H1 (cell line): ENCODE results near the gene AATK. TPM values are rescaled to one million over a fixed set of nuclear protein-coding genes. Genes with fewer than 3 reads are reported as not detected.

Source experiments
- CTCF ChIA-PET: fragments of 300-600 bp; sonication (Branson Sonifier 250); formaldehyde crosslinking; loops from one replicate; lab custom pipeline; 2021; ENCODE audit not compliant: partially characterized antibody; lab: Charles Lee
- POLR2A ChIA-PET: fragments of 300-600 bp; sonication (Branson Sonifier 250); formaldehyde crosslinking; loops from one replicate; lab custom pipeline; 2021; ENCODE audit warnings: inconsistent platforms; ENCODE audit not compliant: partially characterized antibody; lab: Charles Lee
- DNase-seq, 2 experiments: peaks; one replicate each; pipeline versions ENCODE4 v3.0.0 to v3.0.0-alpha.2; 2010 to 2022; ENCODE audit warnings: low spot score in 2 of 2, low read depth in 1 of 2, mixed read lengths in 1 of 2
- FAIRE-seq: peaks from 2 replicates; lab custom pipeline; 2011; peaks lifted over from hg19 to GRCh38; lab: Jason Lieb, UNC
- H2AFZ ChIP-seq: 2 replicates; pipeline ENCODE4 v1.8.1; 2012; ENCODE audit warnings: low read length, inconsistent platforms
- H2AK5ac ChIP-seq: 2 replicates; pipeline ENCODE4 v1.6.1; 2013; ENCODE audit warnings: low read depth, low read length
- H2BK120ac ChIP-seq: replicated peaks from 2 replicates; pipeline ENCODE3; 2013; ENCODE audit warnings: low read depth, low read length, inconsistent platforms
- H2BK12ac ChIP-seq: 2 replicates; pipeline ENCODE4 v1.6.1; 2013; ENCODE audit warnings: low read depth, low read length
- H2BK15ac ChIP-seq: 2 replicates; pipeline ENCODE4 v1.6.1; 2013; ENCODE audit warnings: low read length
- H2BK20ac ChIP-seq: 2 replicates; pipeline ENCODE4 v1.6.1; 2013; ENCODE audit warnings: low read length
- H2BK5ac ChIP-seq: 2 replicates; pipeline ENCODE4 v1.6.1; 2013; ENCODE audit warnings: low read depth, low read length
- H3K14ac ChIP-seq: 2 replicates; pipeline ENCODE4 v1.6.1; 2013; ENCODE audit warnings: inconsistent platforms; ENCODE audit not compliant: insufficient read length
- H3K18ac ChIP-seq: 2 replicates; pipeline ENCODE4 v1.6.1; 2013; ENCODE audit warnings: low read length; ENCODE audit errors: extremely low read depth
- H3K23ac ChIP-seq: 2 replicates; pipeline ENCODE4 v1.6.1; 2013; ENCODE audit warnings: inconsistent platforms; ENCODE audit not compliant: insufficient read length
- H3K23me2 ChIP-seq: 2 replicates; pipeline ENCODE4 v1.6.1; 2013; ENCODE audit warnings: low read depth, low read length
- H3K27ac ChIP-seq: 2 replicates; pipeline ENCODE4 v1.6.1; 2011; ENCODE audit warnings: low read depth, low read length, inconsistent platforms
- H3K27me3 ChIP-seq, 4 experiments: replicated peaks in 1 of 4; 1 replicate in 1 of 4; 2 replicates in 3 of 4; pipeline versions ENCODE4 v1.6.1 to v1.8.1; 2011 to 2013; ENCODE audit warnings: low read length in 3 of 4, mild to moderate bottlenecking in 3 of 4, inconsistent platforms in 2 of 4, mixed read lengths in 2 of 4, moderate library complexity in 1 of 4; ENCODE audit not compliant: control insufficient read depth in 3 of 4, insufficient read depth in 3 of 4; ENCODE audit errors: extremely low read depth in 1 of 4
- H3K36me3 ChIP-seq, 4 experiments: 2 replicates each; pipeline versions ENCODE4 v1.6.1 to v1.8.1; 2011 to 2013; ENCODE audit warnings: mild to moderate bottlenecking in 4 of 4, low read length in 3 of 4, moderate library complexity in 2 of 4, control low read depth in 1 of 4, inconsistent platforms in 1 of 4; ENCODE audit not compliant: insufficient read depth in 4 of 4, control insufficient read depth in 2 of 4
- H3K4ac ChIP-seq: replicated peaks from 2 replicates; pipeline ENCODE3; 2013; ENCODE audit warnings: low read length, low read depth, mixed read lengths, inconsistent platforms; ENCODE audit not compliant: insufficient read length
- H3K4me1 ChIP-seq, 4 experiments: replicated peaks in 1 of 4; 1 replicate in 1 of 4; 2 replicates in 3 of 4; pipeline versions ENCODE4 v1.6.1 to v1.8.1; 2011 to 2013; ENCODE audit warnings: low read length in 3 of 4, inconsistent platforms in 2 of 4, mixed read lengths in 1 of 4; ENCODE audit not compliant: insufficient read depth in 4 of 4, control insufficient read depth in 3 of 4
- H3K4me2 ChIP-seq, 2 experiments: 2 replicates each; pipeline versions ENCODE4 v1.6.1 to v1.8.1; 2011 to 2013; ENCODE audit warnings: low read depth in 2 of 2, low read length in 2 of 2, control low read depth in 1 of 2, inconsistent platforms in 1 of 2, mild to moderate bottlenecking in 1 of 2; ENCODE audit not compliant: insufficient read depth in 1 of 2
- H3K4me3 ChIP-seq, 4 experiments: fragments of 200-600, 300-600 bp in 1 of 4; sonication (generic), shearing (Covaris generic), sonication (Bioruptor Twin) in 1 of 4; 2 replicates each; pipeline versions ENCODE4 v1.5.1 to v1.8.1; 2011 to 2016; ENCODE audit warnings: low read length in 4 of 4, low read depth in 3 of 4, control low read depth in 2 of 4, inconsistent platforms in 2 of 4, mild to moderate bottlenecking in 2 of 4, mixed read lengths in 1 of 4, moderate library complexity in 1 of 4; ENCODE audit not compliant: insufficient read depth in 2 of 4; ENCODE audit errors: extremely low read depth in 1 of 4
- H3K56ac ChIP-seq: replicated peaks from 2 replicates; pipeline ENCODE3; 2013; ENCODE audit warnings: low read depth, mild to moderate bottlenecking, mixed read lengths, low read length, inconsistent platforms; ENCODE audit not compliant: insufficient read length
- H3K79me1 ChIP-seq: 2 replicates; pipeline ENCODE4 v1.6.1; 2013; ENCODE audit warnings: low read depth, low read length, control low read depth
- H3K79me2 ChIP-seq, 2 experiments: 2 replicates each; pipeline versions ENCODE4 v1.6.1 to v1.8.1; 2012 to 2013; ENCODE audit warnings: low read length in 2 of 2, mild to moderate bottlenecking in 2 of 2, inconsistent platforms in 1 of 2; ENCODE audit not compliant: insufficient read depth in 2 of 2, control insufficient read depth in 1 of 2
- H3K9ac ChIP-seq, 4 experiments: replicated peaks in 1 of 4; 1 replicate in 1 of 4; 2 replicates in 3 of 4; pipeline versions ENCODE4 v1.6.1 to v1.8.1; 2011 to 2013; ENCODE audit warnings: low read depth in 3 of 4, low read length in 3 of 4, control low read depth in 2 of 4, mild to moderate bottlenecking in 2 of 4, moderate library complexity in 2 of 4, inconsistent platforms in 1 of 4; ENCODE audit errors: extremely low read depth in 1 of 4
- H3K9me3 ChIP-seq, 2 experiments: 2 replicates each; pipeline versions ENCODE4 v1.6.1 to v1.8.1; 2012 to 2013; ENCODE audit warnings: mild to moderate bottlenecking in 2 of 2, moderate library complexity in 2 of 2, control low read depth in 1 of 2, inconsistent platforms in 1 of 2, low read depth in 1 of 2, low read length in 1 of 2, mixed read lengths in 1 of 2; ENCODE audit not compliant: insufficient read depth in 2 of 2
- H4K20me1 ChIP-seq, 2 experiments: replicated peaks in 1 of 2; 2 replicates each; pipeline versions ENCODE3 to v1.8.1; 2011 to 2013; ENCODE audit warnings: inconsistent platforms in 2 of 2, low read length in 2 of 2, mild to moderate bottlenecking in 1 of 2; ENCODE audit not compliant: insufficient read depth in 2 of 2, control insufficient read depth in 1 of 2
- H4K5ac ChIP-seq: 2 replicates; pipeline ENCODE4 v1.6.1; 2013; ENCODE audit warnings: low read length, low read depth, mixed read lengths, inconsistent platforms; ENCODE audit not compliant: insufficient read length
- H4K8ac ChIP-seq: 2 replicates; pipeline ENCODE4 v1.8.0; 2013; ENCODE audit warnings: mild to moderate bottlenecking, moderate library complexity, low read length, inconsistent platforms; ENCODE audit not compliant: insufficient read depth; ENCODE audit errors: extremely low read depth
- H4K91ac ChIP-seq: replicated peaks from 2 replicates; pipeline ENCODE3; 2013; ENCODE audit warnings: low read length, mixed read lengths, inconsistent platforms; ENCODE audit not compliant: insufficient read length
- EP300 ChIP-seq, 2 experiments: IDR thresholded peaks; 1 replicate in 1 of 2; 2 replicates in 1 of 2; pipeline ENCODE4 v1.6.1; 2011 to 2012; ENCODE audit warnings: low read depth in 2 of 2, low read length in 2 of 2, mild to moderate bottlenecking in 2 of 2, borderline replicate concordance in 1 of 2, inconsistent platforms in 1 of 2, moderate library complexity in 1 of 2
- NRF1 ChIP-seq: IDR thresholded peaks from 2 replicates; pipeline ENCODE4 v1.6.1; 2011; ENCODE audit warnings: mild to moderate bottlenecking, low read depth, low read length, improper control_type of control experiment
- POLR2A ChIP-seq, 2 experiments: IDR thresholded peaks; 1 replicate in 1 of 2; 2 replicates in 1 of 2; pipeline ENCODE4 v1.6.1; 2011; ENCODE audit warnings: low read depth in 2 of 2, low read length in 2 of 2, mild to moderate bottlenecking in 2 of 2; ENCODE audit errors: control extremely low read depth in 1 of 2
- WGBS, 2 experiments: shearing (Covaris generic) in 1 of 2; methylation state at CpG; one replicate each; pipeline versions ENCODE4 v1.1.6 to v1.1.7; 2013 to 2015; ENCODE audit warnings: low lambda C conversion rate in 2 of 2, mixed read lengths in 2 of 2, inconsistent platforms in 1 of 2, low coverage in 1 of 2, missing lambda C conversion rate in 1 of 2; ENCODE audit not compliant: insufficient replicate concordance in 2 of 2, insufficient coverage in 1 of 2, insufficient read length in 1 of 2; ENCODE audit errors: extremely low coverage in 1 of 2, missing lambda C conversion rate in 1 of 2; 5-methylcytosine and 5-hydroxymethylcytosine counted together
- polyA plus RNA-seq, 7 experiments: library from polyadenylated mRNA; depleted of rRNA in 3 of 7; stranded (reverse) in 5 of 7; unstranded in 2 of 7; fragments of >200 nt in 5 of 7; fragments of 200-250 nt in 2 of 7; gene quantifications; 1 replicate in 5 of 7; 2 replicates in 1 of 7; 4 replicates in 1 of 7; pipeline versions ENCODE4 v1.2.1 to v1.2.3, GENCODE V29; 2011 to 2013; ENCODE audit warnings: missing spikeins in 2 of 7, mixed read lengths in 2 of 7
- total RNA-seq: library from RNA; stranded (reverse); fragmentation: NEBNext Ultra II Directional; extraction: Animal tissue kit (Norgen Biotek cat#: 25700); gene quantifications from 2 replicates; pipeline ENCODE4 v1.2.1, GENCODE V29; 2021

Gene AATK
- total and polyA plus RNA-seq, 2 of the 8 experiments (the other 6 are each of a cell fraction or from before 2014, with no cell fraction given) = 1.7 to 3.5 TPM

GRCh38 chr17:81152288-81152828 lies 13.7 kb downstream of the AATK start:
- no peaks in the 10 kb centered on the region for H3K79me2 ChIP-seq
- no peak overlapping the region for H2AK5ac ChIP-seq
- H3K4me2 ChIP-seq = no peak overlapping the region
- H3K79me1 ChIP-seq = no peaks in the 10 kb centered on the region
- H2AFZ ChIP-seq = no peak overlapping the region
- DNase-seq (no peak), FAIRE-seq (no peak)
- H3K18ac ChIP-seq = no peak overlapping the region
- POLR2A ChIA-PET = interaction anchor here (0.9 kb wide), 1 partner anchor 8 kb away, joined by 3 read pairs; no protein-coding TSS in a partner anchor
- H3K9me3 ChIP-seq = no peaks in the 10 kb centered on the region
- no peak overlapping the region for H2BK5ac ChIP-seq
- no peak overlapping the region for H2BK120ac ChIP-seq
- H2BK20ac ChIP-seq = no peak overlapping the region
- no peak overlapping the region for H4K91ac ChIP-seq
- 84% methylated on average over 8 of the region's 8 CpGs; no CpG with 5 or more reads in 1 of the 2 experiments for WGBS, 2 experiments
- no peak overlapping the region for H2BK12ac ChIP-seq
- no peaks in the 10 kb centered on the region for H3K23me2 ChIP-seq
- no peaks in the 10 kb centered on the region for H3K36me3 ChIP-seq
- H3K4me3 ChIP-seq = no peak overlapping the region
- H3K4me1 ChIP-seq = no peaks in the 10 kb centered on the region; a peak in 1 of 7 replicates
- no peak overlapping the region for H3K23ac ChIP-seq
- no peak overlapping the region for H4K5ac ChIP-seq
- no peak for TF ChIP-seq NRF1
- TF ChIP-seq EP300 (IDR thresholded peaks at IDR 0.05; ENCODE audit: borderline replicate concordance in 1 of 2, low read depth in 2 of 2, low read length in 2 of 2) = no peak
- TF ChIP-seq POLR2A (IDR thresholded peaks at IDR 0.05; ENCODE audit: control extremely low read depth in 1 of 2, low read depth in 2 of 2, low read length in 2 of 2) = no peak
- H3K56ac ChIP-seq = no peak overlapping the region
- no peaks in the 10 kb centered on the region for H3K27me3 ChIP-seq
- no peak overlapping the region for H2BK15ac ChIP-seq
- no peak overlapping the region for H3K4ac ChIP-seq
- H3K9ac ChIP-seq = no peak overlapping the region
- CTCF ChIA-PET = interaction anchor here (0.6 to 4.3 kb wide), 4 partner anchors 10 to 1467 kb away, joined by 3 to 21 read pairs (median 3); no protein-coding TSS in a partner anchor
- no peak overlapping the region for H4K8ac ChIP-seq
- no peaks in the 10 kb centered on the region for H4K20me1 ChIP-seq
- H3K14ac ChIP-seq = no peak overlapping the region
- H3K27ac ChIP-seq = no peak overlapping the region
